ENCODE measurements around the gene HES3.

DNA sequence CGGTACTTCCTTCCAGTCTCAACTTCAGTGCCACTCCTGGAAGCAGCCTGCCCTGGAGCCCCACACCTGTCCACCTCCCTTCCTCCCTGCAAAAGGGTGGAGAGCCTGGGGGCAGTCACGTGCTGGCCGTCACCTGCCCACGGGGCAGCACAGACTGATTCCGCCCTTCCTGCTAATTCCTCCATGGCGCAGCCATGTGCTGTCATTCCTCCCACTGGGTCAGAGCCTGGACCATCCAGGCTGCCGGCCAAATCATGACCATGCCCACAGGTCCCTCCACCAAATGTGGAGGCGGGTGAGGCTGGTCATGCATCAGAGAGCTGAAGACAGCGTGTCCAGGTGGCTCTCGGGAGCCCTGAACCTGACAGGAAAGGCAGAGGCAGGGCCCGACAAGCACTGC is 41.4 kb downstream of the HES3 start:
- TF ChIP-seq, protein P1, sequence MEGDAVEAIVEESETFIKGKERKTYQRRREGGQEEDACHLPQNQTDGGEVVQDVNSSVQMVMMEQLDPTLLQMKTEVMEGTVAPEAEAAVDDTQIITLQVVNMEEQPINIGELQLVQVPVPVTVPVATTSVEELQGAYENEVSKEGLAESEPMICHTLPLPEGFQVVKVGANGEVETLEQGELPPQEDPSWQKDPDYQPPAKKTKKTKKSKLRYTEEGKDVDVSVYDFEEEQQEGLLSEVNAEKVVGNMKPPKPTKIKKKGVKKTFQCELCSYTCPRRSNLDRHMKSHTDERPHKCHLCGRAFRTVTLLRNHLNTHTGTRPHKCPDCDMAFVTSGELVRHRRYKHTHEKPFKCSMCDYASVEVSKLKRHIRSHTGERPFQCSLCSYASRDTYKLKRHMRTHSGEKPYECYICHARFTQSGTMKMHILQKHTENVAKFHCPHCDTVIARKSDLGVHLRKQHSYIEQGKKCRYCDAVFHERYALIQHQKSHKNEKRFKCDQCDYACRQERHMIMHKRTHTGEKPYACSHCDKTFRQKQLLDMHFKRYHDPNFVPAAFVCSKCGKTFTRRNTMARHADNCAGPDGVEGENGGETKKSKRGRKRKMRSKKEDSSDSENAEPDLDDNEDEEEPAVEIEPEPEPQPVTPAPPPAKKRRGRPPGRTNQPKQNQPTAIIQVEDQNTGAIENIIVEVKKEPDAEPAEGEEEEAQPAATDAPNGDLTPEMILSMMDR (conservative IDR thresholded peaks at IDR 0.05 in 1 of 2, IDR thresholded peaks at IDR 0.05 in 1 of 2; ENCODE audit: extremely low read depth in 1 of 2, insufficient read depth in 1 of 2, low read depth in 1 of 2, low read length in 2 of 2) = no peak
- no peak for TF ChIP-seq EZH2 (IDR thresholded peaks at IDR 0.05; ENCODE audit: borderline replicate concordance, low read length)

Data from mammary epithelial cell (primary cell).